ENCODE results near the gene TMEM131L.

DNA sequence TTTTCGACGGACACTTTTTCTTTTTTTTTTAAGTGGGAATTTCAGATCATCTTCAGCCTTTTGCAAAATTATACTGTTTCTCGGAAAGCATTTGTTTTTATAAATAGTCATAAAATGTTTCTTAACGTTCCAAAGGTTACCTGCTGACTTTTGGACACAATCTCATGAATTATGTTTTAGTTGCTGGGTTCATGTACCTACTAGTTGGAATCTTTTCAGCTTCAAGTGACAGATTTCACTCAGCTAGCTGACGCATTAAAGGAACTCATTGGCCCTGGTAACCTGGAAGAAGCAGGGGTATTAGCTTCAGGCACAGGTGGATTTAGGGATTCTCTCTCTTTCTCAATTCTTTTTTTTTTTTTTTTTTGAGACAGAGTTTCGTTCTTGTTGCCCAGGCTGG, 66.5 kb downstream of the TMEM131L start:
- TF ChIP-seq POLR2AphosphoS5 (IDR thresholded peaks at IDR 0.05; ENCODE audit: low read depth, low read length) (no peak), TAF1 (IDR thresholded peaks at IDR 0.05; ENCODE audit: borderline replicate concordance, low read depth, low read length) (no peak)

Data from GM12892 (cell line).